OCI-LY7 (cell line): ENCODE data around the gene TTLL5. TPM values are rescaled to one million over a fixed set of nuclear protein-coding genes. Genes with fewer than 3 reads are reported as not detected.

Experiments
- BruUV-seq: library from RNA; stranded (reverse); fragments of 400-500 nt; replicated peaks from 2 replicates; lab custom pipeline; 2021; lab: Mats Ljungman, UMichigan
- CTCF ChIA-PET: fragments of 300-600 bp; sonication (Branson Sonifier 250); formaldehyde crosslinking; loops from one replicate; lab custom pipeline; 2022; ENCODE audit warnings: antibody characterized with exemption; ENCODE audit not compliant: unreplicated experiment; lab: Charles Lee
- POLR2A ChIA-PET: fragments of 300-600 bp; sonication (Branson Sonifier 250); formaldehyde crosslinking; loops from one replicate; lab custom pipeline; 2022; ENCODE audit warnings: antibody characterized with exemption; lab: Charles Lee
- DNase-seq: peaks from one replicate; pipeline ENCODE4 v3.0.0-alpha.2; 2015; ENCODE audit warnings: low spot score
- H2AFZ ChIP-seq: fragments of 200-600 bp; sonication (generic), shearing (Covaris generic); 2 replicates; pipeline ENCODE4 v1.6.1; 2014; ENCODE audit warnings: mild to moderate bottlenecking, antibody characterized with exemption, low read length, moderate library complexity
- H3K27ac ChIP-seq: fragments of 200-600 bp; sonication (generic); 2 replicates; pipeline ENCODE4 v1.5.1; 2014; ENCODE audit warnings: mixed run types, low read depth, mild to moderate bottlenecking, moderate library complexity, low read length, inconsistent platforms; ENCODE audit not compliant: poor library complexity, severe bottlenecking
- H3K36me3 ChIP-seq: fragments of 200-600 bp; sonication (generic); 2 replicates; pipeline ENCODE4 v1.6.1; 2014; ENCODE audit warnings: mild to moderate bottlenecking, antibody characterized with exemption, low read length, moderate library complexity, mixed read lengths; ENCODE audit not compliant: insufficient read depth
- H3K4me1 ChIP-seq: fragments of 200-600 bp; sonication (generic); 2 replicates; pipeline ENCODE4 v1.5.1; 2014; ENCODE audit warnings: mild to moderate bottlenecking, low read length; ENCODE audit not compliant: insufficient read depth, poor library complexity, severe bottlenecking
- H3K4me2 ChIP-seq: fragments of 200-600 bp; sonication (generic); 2 replicates; pipeline ENCODE4 v1.6.1; 2014; ENCODE audit warnings: mild to moderate bottlenecking, low read length
- H3K4me3 ChIP-seq: fragments of 200-600 bp; sonication (generic); 2 replicates; pipeline ENCODE4 v1.5.1; 2014; ENCODE audit warnings: mild to moderate bottlenecking, low read depth, low read length; ENCODE audit not compliant: poor library complexity, severe bottlenecking
- H3K79me2 ChIP-seq: fragments of 200-600 bp; sonication (generic); 2 replicates; pipeline ENCODE4 v1.6.1; 2016; ENCODE audit warnings: low read depth, mild to moderate bottlenecking, low read length, moderate library complexity, mixed read lengths; ENCODE audit not compliant: insufficient read depth
- H3K9me2 ChIP-seq: fragments of 200-600 bp; sonication (generic); 2 replicates; pipeline ENCODE4 v1.6.1; 2016; ENCODE audit warnings: mild to moderate bottlenecking, low read length, mixed read lengths; ENCODE audit not compliant: insufficient read depth
- H3K9me3 ChIP-seq: fragments of 200-600 bp; sonication (generic); 2 replicates; pipeline ENCODE4 v1.6.1; 2014; ENCODE audit warnings: mild to moderate bottlenecking, mixed run types, low read length, mixed read lengths
- H4K20me1 ChIP-seq: fragments of 200-600 bp; sonication (generic); 2 replicates; pipeline ENCODE4 v1.6.1; 2014; ENCODE audit warnings: mild to moderate bottlenecking, antibody characterized with exemption, low read length, moderate library complexity, mixed read lengths; ENCODE audit not compliant: insufficient read depth
- CTCF ChIP-seq: fragments of 200-600 bp; sonication (generic); conservative IDR thresholded peaks from 2 replicates; pipeline ENCODE4 v1.5.1; 2014; ENCODE audit warnings: mild to moderate bottlenecking, antibody characterized with exemption, low read length, moderate library complexity, mixed read lengths
- EZH2phosphoT487 ChIP-seq: fragments of 200-600 bp; sonication (generic); IDR thresholded peaks from 2 replicates; pipeline ENCODE4 v1.6.1; 2018; ENCODE audit warnings: low read depth, borderline replicate concordance, mild to moderate bottlenecking, mixed run types, antibody characterized with exemption, low read length, moderate library complexity, mixed read lengths
- intact Hi-C: fragments of 100-400 bp; cut with micrococcal nuclease; formaldehyde crosslinking; loops from one replicate; pipeline ENCODE4 v1.10.0; 2022; ENCODE audit not compliant: unreplicated experiment
- total RNA-seq, 2 experiments: library from RNA; depleted of rRNA in 1 of 2; stranded (reverse); fragments of >200 nt in 1 of 2; shearing (Covaris generic) in 1 of 2; gene quantifications; 2 replicates each; pipeline ENCODE4 v1.2.3, GENCODE V29; 2014 to 2022

The TTLL5 gene
- total RNA-seq, 2 experiments from 2014 or later, result 34.3 to 55.6 TPM

GRCh38 chr14:75970989-75971388, 309.9 kb downstream of the TTLL5 start:
- Histone ChIP-seq H3K36me3 (no peaks in the 10 kb centered on the region), H3K27ac (no peak overlapping the region), H3K4me3 (no peak overlapping the region), H3K4me2 (no peak overlapping the region), H3K9me3 (no peaks in the 10 kb centered on the region), H4K20me1 (no peaks in the 10 kb centered on the region), H3K4me1 (peaks cover 14% of the 10 kb centered on the region), H3K79me2 (no peaks in the 10 kb centered on the region), H3K9me2 (no peaks in the 10 kb centered on the region), H2AFZ (no peak overlapping the region)
- no peak for DNase-seq
- intact Hi-C loops, result no loop called here
- CTCF ChIA-PET, result interaction anchor here (0.6 kb wide), 1 partner anchor 1131 kb away, joined by 3 read pairs; no protein-coding TSS in a partner anchor
- BruUV-seq, result no TSS peak
- TF ChIP-seq CTCF, result no peak
- TF ChIP-seq EZH2phosphoT487, result no peak
- POLR2A ChIA-PET, result no interaction called here

- Histone ChIP-seq H3K4me3 (no peak overlapping the region), H4K20me1 (no peaks in the 10 kb centered on the region), H3K36me3 (no peaks in the 10 kb centered on the region), H3K9me3 (no peaks in the 10 kb centered on the region), H3K4me1 (peaks cover 20% of the 10 kb centered on the region), H3K4me2 (no peak overlapping the region), H3K79me2 (no peaks in the 10 kb centered on the region), H3K9me2 (no peaks in the 10 kb centered on the region), H2AFZ (no peak overlapping the region), H3K27ac (no peak overlapping the region)
- intact Hi-C loops, result no loop called here
- no peak for DNase-seq
- no TSS peak for BruUV-seq
- POLR2A ChIA-PET, result no interaction called here
- CTCF ChIA-PET, result no interaction called here
- TF ChIP-seq EZH2phosphoT487 (no peak), CTCF (no peak)
Measured at GRCh38 chr14:75971509-75971908, 310.5 kb downstream of the TTLL5 start.

DNA sequence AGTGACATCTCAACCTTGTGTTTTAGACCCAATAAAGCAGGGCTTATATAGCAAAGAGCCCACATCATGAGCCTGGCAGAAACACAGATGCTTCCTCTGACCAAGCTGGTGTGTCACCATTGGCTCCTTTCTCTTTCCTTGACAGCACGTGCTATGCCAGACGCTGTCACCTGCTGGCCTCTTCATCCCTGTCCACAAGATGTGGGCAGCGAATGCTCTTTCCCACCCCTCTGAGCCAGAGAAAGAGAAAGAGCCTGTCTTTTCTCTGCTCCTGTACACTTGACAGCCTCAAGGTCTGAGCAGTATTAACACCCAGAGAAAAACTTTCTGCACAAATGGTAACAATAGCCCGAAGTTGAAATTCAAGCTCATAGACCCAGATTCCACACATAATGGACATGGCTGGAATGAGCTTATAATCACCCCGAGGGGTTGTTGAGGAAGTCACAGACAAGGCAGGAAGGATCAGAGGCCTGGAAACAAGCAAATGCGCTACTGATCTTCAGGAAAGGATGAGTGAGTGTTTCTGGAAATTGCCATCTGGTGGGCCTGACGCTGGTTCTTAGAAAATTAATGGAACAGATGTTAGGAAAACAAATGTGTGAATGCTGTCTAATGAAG, 311.9 kb downstream of the TTLL5 start:
- H3K79me2 ChIP-seq, result no peaks in the 10 kb centered on the region
- H3K27ac ChIP-seq, result no peak overlapping the region
- ChIA-PET POLR2A (interaction anchor here (1.7 kb wide), 1 partner anchor 8 kb away, joined by 5 read pairs; no protein-coding TSS in a partner anchor), CTCF (interaction anchor here (1.4 kb wide), 1 partner anchor 13 kb away, joined by 3 read pairs; no protein-coding TSS in a partner anchor)
- H3K4me2 ChIP-seq, result no peak overlapping the region
- H3K9me2 ChIP-seq, result no peaks in the 10 kb centered on the region
- H3K4me1 ChIP-seq, result peaks cover 34% of the 10 kb centered on the region
- no peak for DNase-seq
- intact Hi-C loops, result no loop called here
- TF ChIP-seq CTCF, result no peak
- no peak for TF ChIP-seq EZH2phosphoT487
- no peaks in the 10 kb centered on the region for H4K20me1 ChIP-seq
- no TSS peak for BruUV-seq
- no peaks in the 10 kb centered on the region for H3K9me3 ChIP-seq
- no peak overlapping the region for H3K4me3 ChIP-seq
- H2AFZ ChIP-seq, result no peak overlapping the region
- H3K36me3 ChIP-seq, result no peaks in the 10 kb centered on the region
